ENCODE data around the gene HSDL2.

The HSDL2 gene

DNA sequence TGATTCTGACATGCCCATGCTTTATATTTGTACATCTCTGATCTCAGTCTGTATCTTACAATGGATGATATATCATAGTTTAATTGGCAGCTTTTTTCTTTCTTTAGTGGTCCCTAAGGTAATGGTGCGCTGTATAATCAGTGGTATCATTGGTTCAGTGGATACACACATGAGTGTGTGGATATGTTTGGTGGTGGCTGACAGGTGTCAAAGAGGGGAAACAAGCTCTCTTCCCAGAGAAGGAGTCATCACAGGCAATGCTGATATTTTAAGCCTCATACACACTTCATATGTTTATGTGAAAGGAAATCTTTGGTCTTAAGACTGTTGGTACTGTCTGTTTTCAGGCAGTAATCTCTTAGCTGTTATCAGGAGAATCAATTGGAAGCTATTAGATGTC, 54.6 kb downstream of the HSDL2 start:
- H3K27ac Mint-ChIP-seq = no peak overlapping the region
- peaks cover 9% of the 10 kb centered on the region for H3K36me3 Mint-ChIP-seq (ENCODE audit: low read depth)
- no peaks in the 10 kb centered on the region for H3K4me1 Mint-ChIP-seq (ENCODE audit: low read depth)
- H3K27me3 Mint-ChIP-seq = no peaks in the 10 kb centered on the region
- no peak for DNase-seq
- H3K4me3 Mint-ChIP-seq = no peak overlapping the region
- H3K9me3 Mint-ChIP-seq = no peaks in the 10 kb centered on the region

DNA sequence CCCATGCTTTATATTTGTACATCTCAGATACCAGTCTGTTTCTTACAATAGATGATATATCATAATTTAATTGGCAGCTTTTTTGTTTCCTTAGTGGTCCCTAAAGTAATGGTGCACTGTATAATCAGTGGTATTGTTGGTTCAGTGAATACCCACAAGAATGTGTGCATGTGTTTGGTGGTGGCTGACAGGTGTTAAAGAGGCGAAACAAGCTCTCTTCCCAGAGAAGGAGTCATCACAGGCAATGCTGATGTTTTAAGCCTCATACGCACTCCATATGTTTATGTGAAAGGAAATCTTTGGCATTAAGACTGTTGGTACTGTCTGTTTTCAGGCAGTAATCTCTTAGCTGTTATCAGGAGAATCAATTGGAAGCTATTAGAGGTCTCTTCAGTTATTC, 57.5 kb downstream of the HSDL2 start:
- H3K36me3 Mint-ChIP-seq (ENCODE audit: low read depth) = peaks cover 11% of the 10 kb centered on the region
- no peak overlapping the region for H3K4me3 Mint-ChIP-seq
- H3K9me3 Mint-ChIP-seq = no peaks in the 10 kb centered on the region
- H3K4me1 Mint-ChIP-seq (ENCODE audit: low read depth) = no peaks in the 10 kb centered on the region
- DNase-seq = no peak
- no peak overlapping the region for H3K27ac Mint-ChIP-seq
- H3K27me3 Mint-ChIP-seq = no peaks in the 10 kb centered on the region

DNA sequence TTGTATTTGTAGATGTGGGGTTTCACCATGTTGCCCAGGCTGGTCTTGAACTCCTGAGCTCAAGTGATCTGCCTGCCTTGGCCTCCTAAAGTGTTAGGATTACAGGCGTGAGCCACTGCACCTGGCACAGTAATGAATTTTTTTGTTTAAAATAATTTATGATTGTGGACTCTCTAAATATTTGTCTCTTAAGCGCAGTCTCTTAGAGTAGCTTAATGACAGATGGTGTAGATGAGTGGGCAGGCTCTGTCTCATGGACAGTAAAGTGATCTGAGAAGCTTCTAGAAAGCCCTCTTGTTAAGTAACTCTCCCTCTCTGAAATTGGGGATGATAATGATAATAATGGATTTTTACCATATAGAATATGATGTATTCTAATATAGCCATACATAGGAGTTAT, 59.3 kb downstream of the HSDL2 start:
- Mint-ChIP-seq H3K4me1 (ENCODE audit: low read depth) (no peaks in the 10 kb centered on the region), H3K36me3 (ENCODE audit: low read depth) (peaks cover 5% of the 10 kb centered on the region), H3K4me3 (no peak overlapping the region), H3K27ac (no peak overlapping the region), H3K27me3 (no peaks in the 10 kb centered on the region), H3K9me3 (no peaks in the 10 kb centered on the region)
- no peak for DNase-seq

DNA sequence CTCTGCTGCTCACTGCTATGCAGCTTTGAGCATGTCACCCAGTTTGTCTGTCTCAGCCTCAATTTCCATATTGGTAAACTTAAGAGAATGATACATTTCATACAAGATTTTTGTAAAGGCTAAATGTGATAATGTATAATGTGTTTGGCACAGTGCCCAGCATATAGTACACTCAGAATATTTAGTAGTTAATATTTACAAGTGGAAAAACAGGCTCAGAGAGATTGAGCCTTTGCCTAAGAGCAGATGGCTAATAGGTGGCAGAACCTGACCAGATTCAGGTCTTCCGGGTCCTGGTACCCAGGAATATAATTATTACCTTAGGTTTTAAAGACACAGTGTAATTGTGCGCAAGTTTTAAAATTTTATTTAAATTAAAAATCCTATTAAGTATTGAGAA, 59.9 kb downstream of the HSDL2 start:
- no peaks in the 10 kb centered on the region for H3K9me3 Mint-ChIP-seq

DNA sequence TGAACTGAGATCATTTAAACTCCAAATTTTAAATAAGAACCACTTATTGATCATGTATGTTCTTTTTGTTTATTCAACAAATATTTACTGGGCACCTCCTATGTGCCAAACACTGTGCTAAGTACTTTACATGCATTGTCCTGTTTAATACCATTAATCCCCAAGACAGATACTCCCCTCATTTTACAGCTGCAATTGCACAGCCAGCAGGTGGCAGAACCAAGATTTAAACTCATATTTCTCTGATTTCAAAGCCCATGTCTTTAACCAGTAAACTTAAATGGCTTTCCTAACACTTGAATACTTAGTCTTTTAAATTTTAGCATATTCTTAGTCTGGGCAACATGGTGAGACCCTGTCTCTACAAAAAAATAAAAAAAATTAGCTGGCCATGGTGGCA, 63.3 kb downstream of the HSDL2 start:
- H3K4me3 Mint-ChIP-seq = no peak overlapping the region
- no peaks in the 10 kb centered on the region for H3K27me3 Mint-ChIP-seq
- DNase-seq = no peak
- no peaks in the 10 kb centered on the region for H3K4me1 Mint-ChIP-seq (ENCODE audit: low read depth)
- no peak overlapping the region for H3K27ac Mint-ChIP-seq
- H3K36me3 Mint-ChIP-seq (ENCODE audit: low read depth) = peaks cover 9% of the 10 kb centered on the region
- no peaks in the 10 kb centered on the region for H3K9me3 Mint-ChIP-seq

More for the DNA sequence above, 59.9 kb downstream of the HSDL2 start:
- peaks cover 5% of the 10 kb centered on the region for H3K36me3 Mint-ChIP-seq (ENCODE audit: low read depth)
- H3K4me3 Mint-ChIP-seq = no peak overlapping the region
- H3K27me3 Mint-ChIP-seq = no peaks in the 10 kb centered on the region
- DNase-seq = no peak
- no peaks in the 10 kb centered on the region for H3K4me1 Mint-ChIP-seq (ENCODE audit: low read depth)
- no peak overlapping the region for H3K27ac Mint-ChIP-seq

DNA sequence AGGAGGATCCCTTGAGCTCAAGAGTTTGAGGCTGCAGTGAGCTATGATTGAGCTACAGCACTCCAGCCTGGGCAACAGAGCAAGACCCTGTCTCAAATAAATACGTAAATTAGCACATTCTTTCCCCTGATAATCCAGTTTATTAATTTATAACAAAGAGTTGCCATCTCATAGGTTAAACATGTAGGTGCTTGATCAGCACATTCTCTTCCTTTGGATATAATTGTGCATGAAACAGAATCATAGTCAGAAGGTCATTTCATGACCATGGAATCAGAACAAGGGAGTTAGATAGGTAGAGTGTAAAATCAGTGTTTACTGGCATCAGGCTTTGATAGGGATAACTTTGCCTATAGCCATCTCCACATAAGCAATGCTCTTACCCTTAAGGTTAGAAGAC, 63.7 kb downstream of the HSDL2 start:
- Mint-ChIP-seq H3K27me3 (no peaks in the 10 kb centered on the region), H3K9me3 (no peaks in the 10 kb centered on the region), H3K4me1 (ENCODE audit: low read depth) (no peaks in the 10 kb centered on the region), H3K36me3 (ENCODE audit: low read depth) (peaks cover 9% of the 10 kb centered on the region), H3K27ac (no peak overlapping the region), H3K4me3 (no peak overlapping the region)
- DNase-seq = no peak

DNA sequence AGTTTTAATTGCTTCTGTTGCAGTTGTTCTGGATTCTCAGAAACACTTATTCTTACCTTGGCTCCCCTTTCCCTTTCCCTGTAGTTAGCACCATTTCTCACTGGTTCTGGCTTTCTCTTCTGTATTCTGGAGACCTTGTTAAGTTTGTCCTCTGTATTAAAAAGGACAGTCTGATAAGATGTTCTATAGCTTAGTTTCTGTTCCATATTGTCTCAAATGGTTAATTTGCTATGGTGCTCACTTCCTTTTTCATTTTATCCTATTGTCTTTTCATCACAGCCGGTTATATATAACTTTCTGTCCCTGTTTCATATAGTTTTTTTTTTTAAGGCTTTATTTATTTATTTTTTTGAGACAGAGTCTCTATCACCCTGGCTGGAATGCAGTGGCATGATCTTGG, 65.3 kb downstream of the HSDL2 start:
- Mint-ChIP-seq H3K4me1 (ENCODE audit: low read depth) (no peaks in the 10 kb centered on the region), H3K9me3 (no peaks in the 10 kb centered on the region), H3K27ac (no peak overlapping the region)

DNA sequence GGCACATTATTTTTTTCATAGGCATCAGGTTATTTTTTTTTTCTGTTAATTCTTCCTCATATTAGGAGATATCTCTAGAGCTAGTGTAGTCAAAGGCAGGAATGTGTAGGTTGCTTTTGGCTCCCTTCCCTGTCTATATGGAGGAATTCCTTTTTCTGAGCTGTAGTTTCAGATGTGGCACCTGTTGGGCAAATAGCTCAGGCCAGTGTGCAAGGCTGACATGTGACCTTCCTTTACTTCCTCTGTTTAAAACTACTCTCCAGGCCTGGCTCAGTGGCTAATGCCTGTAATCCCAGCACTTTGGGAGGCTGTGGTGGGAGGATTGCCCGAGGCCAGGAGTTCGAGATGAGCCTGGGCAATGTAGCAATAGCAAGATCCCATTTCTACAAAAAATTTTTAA, 66.2 kb downstream of the HSDL2 start:
- Mint-ChIP-seq H3K4me3 (no peak overlapping the region), H3K4me1 (ENCODE audit: low read depth) (no peaks in the 10 kb centered on the region), H3K27ac (no peak overlapping the region), H3K9me3 (no peaks in the 10 kb centered on the region), H3K27me3 (no peaks in the 10 kb centered on the region), H3K36me3 (ENCODE audit: low read depth) (peaks cover 9% of the 10 kb centered on the region)
- no peak for DNase-seq

More for the DNA sequence above, 65.3 kb downstream of the HSDL2 start:
- Mint-ChIP-seq H3K4me3 (no peak overlapping the region), H3K27me3 (no peaks in the 10 kb centered on the region), H3K36me3 (ENCODE audit: low read depth) (peaks cover 9% of the 10 kb centered on the region)
- DNase-seq = no peak

DNA sequence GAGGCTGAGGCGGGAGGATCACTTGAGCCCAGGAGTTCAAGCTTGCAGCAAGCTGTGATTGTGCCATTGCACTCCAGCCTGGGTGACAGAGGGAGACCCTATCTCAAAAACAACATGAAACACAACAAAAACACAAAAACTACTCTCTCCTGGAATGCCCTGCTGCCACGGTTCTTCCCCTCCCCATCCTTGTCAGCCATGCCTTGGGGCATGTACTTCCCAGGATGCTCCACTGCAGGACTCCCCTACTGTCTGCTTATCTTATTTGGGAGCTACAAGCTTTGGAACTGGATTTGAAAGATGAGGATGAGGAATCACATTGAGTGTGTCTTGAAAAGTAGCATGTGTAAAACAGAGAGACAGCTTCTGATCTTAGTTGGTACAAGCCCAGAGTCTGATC, 66.6 kb downstream of the HSDL2 start:
- Mint-ChIP-seq H3K27ac (no peak overlapping the region), H3K27me3 (no peaks in the 10 kb centered on the region), H3K4me1 (ENCODE audit: low read depth) (no peaks in the 10 kb centered on the region), H3K9me3 (no peaks in the 10 kb centered on the region), H3K4me3 (no peak overlapping the region), H3K36me3 (ENCODE audit: low read depth) (peaks cover 6% of the 10 kb centered on the region)
- DNase-seq = no peak

DNA sequence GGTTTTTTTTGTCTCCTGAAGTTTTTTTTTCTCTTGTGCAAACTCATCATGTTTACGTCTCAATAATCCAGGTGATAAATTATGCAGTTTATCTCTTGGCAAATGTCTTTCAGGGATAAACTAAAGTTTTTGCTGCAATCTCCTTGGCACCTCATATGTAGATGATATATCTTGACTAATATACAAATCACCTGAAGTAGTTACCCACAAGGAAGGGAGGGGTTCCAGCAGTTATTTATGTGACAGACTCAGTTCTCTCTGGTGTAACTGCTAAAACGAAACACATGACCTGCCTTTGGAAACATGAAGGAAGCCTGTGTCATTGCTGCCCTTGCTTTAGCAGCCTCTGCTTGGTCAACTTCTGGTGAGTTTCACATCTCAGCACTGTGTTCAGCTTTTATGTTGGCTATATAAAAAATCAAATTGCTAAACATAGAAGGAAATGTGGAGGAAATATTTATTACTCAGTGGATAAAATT, 67.4 kb downstream of the HSDL2 start:
- Mint-ChIP-seq H3K4me1 (ENCODE audit: low read depth) (no peaks in the 10 kb centered on the region), H3K9me3 (no peaks in the 10 kb centered on the region), H3K27ac (no peak overlapping the region), H3K27me3 (no peaks in the 10 kb centered on the region), H3K4me3 (no peak overlapping the region), H3K36me3 (ENCODE audit: low read depth) (peaks cover 4% of the 10 kb centered on the region)
- DNase-seq = no peak

DNA sequence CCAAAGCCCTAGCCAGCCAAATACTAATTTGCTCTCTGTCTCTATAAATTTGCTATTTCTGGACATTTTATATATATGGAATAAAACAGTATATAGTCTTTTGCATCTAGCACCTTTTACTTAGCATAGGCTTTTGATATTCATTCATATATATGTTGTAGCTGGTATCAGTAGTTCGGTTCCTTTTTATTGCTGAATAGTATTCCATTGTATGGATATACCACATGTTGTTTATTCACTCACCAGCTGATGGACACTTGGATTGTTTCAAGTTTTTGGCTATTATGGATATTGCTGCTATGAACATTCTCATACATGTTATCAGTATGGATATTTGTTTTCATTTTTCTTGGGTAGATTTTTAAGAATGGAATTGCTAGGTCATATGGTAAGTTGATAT, 82.9 kb downstream of the HSDL2 start:
- Mint-ChIP-seq H3K27ac (no peak overlapping the region), H3K9me3 (peaks cover 4% of the 10 kb centered on the region), H3K36me3 (ENCODE audit: low read depth) (peaks cover 54% of the 10 kb centered on the region), H3K4me3 (no peak overlapping the region), H3K4me1 (ENCODE audit: low read depth) (no peaks in the 10 kb centered on the region), H3K27me3 (no peaks in the 10 kb centered on the region)
- no peak for DNase-seq

DNA sequence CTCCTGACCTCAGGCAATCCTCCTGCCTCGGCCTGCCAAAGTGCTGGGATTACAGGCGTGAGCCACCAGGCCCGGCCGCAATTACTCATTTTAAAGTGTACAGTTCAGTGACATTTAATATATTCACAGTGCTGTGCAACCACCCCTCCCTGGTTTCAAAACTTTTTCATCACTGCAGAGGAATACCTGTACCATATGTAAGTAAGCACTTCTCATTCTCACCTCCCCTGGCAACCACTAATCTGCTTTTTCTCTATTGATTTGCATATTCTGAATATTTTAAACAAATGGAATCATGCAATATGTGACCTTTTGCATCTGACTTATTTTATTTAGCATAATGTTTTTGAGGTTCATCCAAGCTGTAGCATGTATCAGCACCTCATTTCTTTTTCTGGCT, 85.4 kb downstream of the HSDL2 start:
- Mint-ChIP-seq H3K27me3 (no peaks in the 10 kb centered on the region), H3K36me3 (ENCODE audit: low read depth) (peaks cover 46% of the 10 kb centered on the region), H3K27ac (no peak overlapping the region), H3K4me1 (ENCODE audit: low read depth) (no peaks in the 10 kb centered on the region), H3K9me3 (peaks cover 4% of the 10 kb centered on the region), H3K4me3 (no peak overlapping the region)
- no peak for DNase-seq

DNA sequence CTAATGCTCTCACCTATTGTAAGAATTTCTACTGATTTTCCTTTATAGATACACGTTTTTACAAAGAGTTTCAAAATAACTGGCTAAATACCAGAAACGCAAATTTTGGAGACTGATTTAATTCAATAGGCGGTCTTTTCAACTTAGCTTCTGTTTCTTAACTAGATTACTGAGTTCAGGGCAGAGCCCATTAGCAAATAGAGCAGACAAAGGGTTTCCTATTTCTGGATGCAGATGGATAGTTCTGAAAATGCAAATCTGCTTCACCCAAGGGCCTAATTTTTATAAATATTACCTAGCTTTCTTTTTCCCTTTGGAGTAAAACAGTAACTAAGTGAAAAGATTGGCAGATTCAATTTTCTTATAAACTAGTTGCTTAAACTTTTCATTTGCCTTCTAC, 93.1 kb downstream of the HSDL2 start:
- DNase-seq = no peak
- Mint-ChIP-seq H3K36me3 (ENCODE audit: low read depth) (peaks cover 35% of the 10 kb centered on the region), H3K4me1 (ENCODE audit: low read depth) (no peaks in the 10 kb centered on the region), H3K4me3 (no peak overlapping the region), H3K9me3 (peaks cover 7% of the 10 kb centered on the region), H3K27ac (no peak overlapping the region), H3K27me3 (no peaks in the 10 kb centered on the region)

DNA sequence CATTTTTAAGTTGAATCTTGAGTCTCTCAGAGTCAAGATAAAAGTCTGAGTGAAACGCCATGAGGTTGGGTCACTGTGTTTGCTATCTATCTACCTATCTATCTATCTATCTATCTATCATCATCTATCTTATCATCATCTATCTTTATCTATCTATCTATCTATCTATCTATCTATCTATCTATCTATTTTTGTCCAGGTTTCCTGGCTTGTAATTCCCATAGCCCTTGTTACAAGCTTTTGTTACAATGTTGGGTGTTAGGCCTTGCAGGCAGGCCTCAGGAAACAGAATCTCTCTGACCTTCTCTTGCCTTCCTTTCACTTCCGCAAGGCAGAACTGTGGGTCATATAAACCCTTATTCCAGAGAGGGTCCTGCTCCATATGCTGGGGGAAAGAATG, 94.1 kb downstream of the HSDL2 start:
- Mint-ChIP-seq H3K4me1 (ENCODE audit: low read depth) (no peaks in the 10 kb centered on the region), H3K4me3 (no peak overlapping the region), H3K27me3 (no peaks in the 10 kb centered on the region), H3K36me3 (ENCODE audit: low read depth) (peaks cover 35% of the 10 kb centered on the region), H3K9me3 (peaks cover 7% of the 10 kb centered on the region), H3K27ac (no peak overlapping the region)
- no peak for DNase-seq

DNA sequence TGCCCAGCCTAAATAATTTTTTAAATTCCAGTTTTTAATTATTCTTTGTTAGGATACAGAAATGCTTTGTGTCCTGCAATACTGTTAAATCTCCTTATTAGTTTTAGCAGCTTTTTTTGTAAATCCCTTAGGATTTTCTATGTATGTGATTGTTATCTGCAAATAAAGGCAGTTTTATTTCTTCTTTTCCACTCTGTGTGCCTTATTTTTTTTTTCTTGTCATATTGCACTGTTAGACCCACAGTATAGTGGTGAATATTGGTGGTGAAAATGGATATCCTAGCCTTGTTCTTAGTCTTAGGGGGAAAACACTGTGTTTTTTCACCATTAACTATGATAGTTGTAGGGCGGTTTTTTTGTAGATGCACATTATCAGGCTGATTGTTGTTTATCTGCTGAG, 95.4 kb downstream of the HSDL2 start:
- no peak for DNase-seq
- Mint-ChIP-seq H3K4me1 (ENCODE audit: low read depth) (no peaks in the 10 kb centered on the region), H3K9me3 (peaks cover 7% of the 10 kb centered on the region), H3K27me3 (no peaks in the 10 kb centered on the region), H3K27ac (no peak overlapping the region), H3K36me3 (ENCODE audit: low read depth) (peaks cover 35% of the 10 kb centered on the region), H3K4me3 (no peak overlapping the region)

DNA sequence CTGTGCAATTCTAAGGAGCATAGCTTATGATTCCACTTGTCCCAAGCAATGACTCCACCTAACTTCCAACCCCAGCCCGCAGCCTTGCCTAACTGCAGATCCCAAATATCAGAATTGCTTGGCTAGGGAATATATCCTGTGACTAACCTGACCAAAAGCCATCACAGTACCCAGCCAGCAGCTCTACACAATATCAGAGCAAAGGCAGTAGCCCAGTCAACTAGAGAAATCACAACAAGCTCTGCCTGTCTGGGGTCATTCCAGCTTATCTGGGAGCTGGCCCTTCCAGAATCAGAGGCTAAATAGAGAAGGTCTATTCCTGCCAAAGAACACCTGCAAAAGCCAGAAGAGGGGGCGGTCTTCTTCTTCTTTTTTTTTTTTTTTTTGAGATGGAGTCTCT, 97.4 kb downstream of the HSDL2 start:
- Mint-ChIP-seq H3K36me3 (ENCODE audit: low read depth) (peaks cover 33% of the 10 kb centered on the region), H3K9me3 (peaks cover 7% of the 10 kb centered on the region), H3K4me1 (ENCODE audit: low read depth) (no peaks in the 10 kb centered on the region), H3K27me3 (no peaks in the 10 kb centered on the region), H3K4me3 (no peak overlapping the region), H3K27ac (no peak overlapping the region)
- no peak for DNase-seq

Measured in activated T-cell treated with anti-CD3 and anti-CD28 coated beads, Interleukin-2, amount 50 U/mL, for 24 hours (primary cell).